Kidney epithelial cell (primary cell): ENCODE data around the gene CXCL14. TPM values are rescaled to one million over a fixed set of nuclear protein-coding genes. Genes with fewer than 3 reads are reported as not detected.
"Not testable (repeated sequence)": the region's sequence is repeated elsewhere in the genome, so short reads cannot be mapped to it uniquely, and the experiment has no call there.

Source experiments
- DNase-seq: peaks from one replicate; pipeline ENCODE4 v3.0.0-alpha.2; 2010; ENCODE audit warnings: low read depth
- H3K27me3 ChIP-seq: 2 replicates; pipeline ENCODE4 v1.6.0; 2011; ENCODE audit warnings: low read length; ENCODE audit not compliant: control insufficient read depth, insufficient read depth
- H3K36me3 ChIP-seq: 2 replicates; pipeline ENCODE4 v1.5.1; 2011; ENCODE audit warnings: low read length; ENCODE audit not compliant: control insufficient read depth, insufficient read depth
- H3K4me3 ChIP-seq: 2 replicates; pipeline ENCODE4 v1.5.1; 2011; ENCODE audit warnings: low read depth, mild to moderate bottlenecking, control low read depth, low read length
- CTCF ChIP-seq: IDR thresholded peaks from 2 replicates; pipeline ENCODE4 v1.5.1; 2011; ENCODE audit warnings: mild to moderate bottlenecking, moderate library complexity, low read length, control low read depth, inconsistent platforms; ENCODE audit not compliant: insufficient read depth, poor library complexity, severe bottlenecking
- total RNA-seq: library from RNA; depleted of rRNA; stranded (reverse); fragments of >200 nt; gene quantifications from 2 replicates; pipeline ENCODE4 v1.2.3, GENCODE V29; 2015

The CXCL14 gene
- total RNA-seq, 1 donor from 2014 or later, result not detected

GRCh38 chr5:135533794-135534193 lies 45.0 kb downstream of the CXCL14 start:
- Histone ChIP-seq H3K4me3 (no peak overlapping the region), H3K27me3 (peaks cover 65% of the 10 kb centered on the region), H3K36me3 (no peaks in the 10 kb centered on the region)
- DNase-seq, result no peak
- no peak for TF ChIP-seq CTCF

DNA sequence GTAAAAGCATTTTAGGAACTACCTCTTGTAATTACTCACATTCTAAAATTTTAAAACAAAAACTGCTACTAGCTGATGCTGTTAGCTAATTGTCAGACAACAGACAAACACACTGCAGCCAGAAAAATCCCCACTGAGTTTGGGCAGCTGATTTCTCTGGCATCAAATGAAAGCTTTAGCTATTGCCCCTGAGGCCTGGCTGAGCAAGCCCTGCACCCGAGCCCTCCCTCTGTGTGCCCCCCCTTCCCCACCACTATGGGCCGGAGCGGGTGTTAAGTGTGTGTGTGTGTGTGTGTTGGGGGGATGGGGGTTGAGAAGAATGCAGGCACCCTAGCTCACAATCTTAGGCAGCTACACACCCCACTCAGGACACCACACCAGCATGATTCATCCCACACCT lies 45.5 kb downstream of the CXCL14 start:
- no peak overlapping the region for H3K4me3 ChIP-seq
- H3K27me3 ChIP-seq, result peaks cover 63% of the 10 kb centered on the region
- DNase-seq, result no peak
- no peak for TF ChIP-seq CTCF
- no peaks in the 10 kb centered on the region for H3K36me3 ChIP-seq

GRCh38 chr5:135529576-135529975 lies 49.2 kb downstream of the CXCL14 start:
- not testable (repeated sequence) for DNase-seq, H3K36me3 ChIP-seq, H3K4me3 ChIP-seq
- H3K27me3 ChIP-seq, result peaks cover 32% of the 10 kb centered on the region

DNA sequence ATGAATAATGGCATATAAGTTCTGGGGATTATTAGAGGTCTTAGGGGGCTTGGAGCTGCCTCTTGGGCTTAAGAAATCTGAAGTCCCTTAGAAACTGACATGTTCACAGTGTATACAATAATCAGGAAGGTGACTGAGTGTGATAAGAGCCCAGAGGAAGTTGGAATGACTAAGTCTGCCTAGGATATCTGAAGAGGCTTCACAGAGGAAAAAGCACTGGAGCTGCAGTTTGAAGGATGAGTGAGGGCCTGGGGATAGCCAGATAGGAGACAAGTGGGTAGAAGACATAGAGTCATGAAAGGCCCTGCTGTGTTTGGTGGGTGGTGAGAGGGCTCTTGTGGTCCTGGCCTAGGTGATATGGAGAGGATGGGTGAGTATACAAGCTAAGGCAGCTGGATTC lies 51.9 kb downstream of the CXCL14 start:
- Histone ChIP-seq H3K36me3 (no peaks in the 10 kb centered on the region), H3K4me3 (no peak overlapping the region), H3K27me3 (peaks cover 13% of the 10 kb centered on the region)
- DNase-seq, result no peak
- TF ChIP-seq CTCF, result no peak

GRCh38 chr5:135521964-135522363 lies 56.8 kb downstream of the CXCL14 start:
- no peak overlapping the region for H3K4me3 ChIP-seq
- peaks cover 4% of the 10 kb centered on the region for H3K27me3 ChIP-seq
- no peak for DNase-seq
- no peak for TF ChIP-seq CTCF
- H3K36me3 ChIP-seq, result no peaks in the 10 kb centered on the region

Other genes with a start within 250 kb of the CXCL14 start
- 298 TPM in 2 replicates for gene MACROH2A1, start 179.8 kb downstream of the CXCL14 start, total RNA-seq
- gene DCANP1, start 131.6 kb downstream of the CXCL14 start, total RNA-seq, result not detected in 2 replicates
- gene TIFAB, start 126.6 kb downstream of the CXCL14 start, total RNA-seq, result not detected in 2 replicates
- 0.04 TPM in 1 of 2 replicates, not detected in the other for gene NEUROG1, start 43.0 kb downstream of the CXCL14 start, total RNA-seq